ENCODE measurements around the gene PSME4.

DNA sequence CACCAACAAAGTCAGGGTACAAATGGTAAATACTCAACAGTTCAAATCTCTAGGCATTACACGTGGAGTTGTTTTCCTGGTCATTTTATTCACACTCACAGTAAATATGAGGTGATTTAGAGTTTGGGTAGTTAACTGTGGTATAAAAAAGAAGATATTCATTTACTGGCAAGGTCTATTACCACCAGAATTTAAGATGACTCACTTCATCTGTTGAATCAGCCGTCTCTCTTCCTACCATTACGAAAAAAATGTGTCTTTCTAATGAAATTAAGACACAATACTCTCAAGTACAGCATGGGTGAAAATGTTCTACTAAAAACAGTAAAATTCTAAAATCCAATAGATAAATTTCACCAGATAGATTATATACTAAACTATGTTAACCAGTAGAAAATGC lies 90.0 kb downstream of the PSME4 start:
- TF ChIP-seq POLR2AphosphoS5 (IDR thresholded peaks at IDR 0.05) (no peak), TAF1 (IDR thresholded peaks at IDR 0.05; ENCODE audit: low read depth) (no peak), EP300 (conservative IDR thresholded peaks at IDR 0.05; ENCODE audit: poor library complexity, severe bottlenecking) (no peak), MXI1 (conservative IDR thresholded peaks at IDR 0.05; ENCODE audit: poor library complexity, severe bottlenecking) (no peak), RAD21 (conservative IDR thresholded peaks at IDR 0.05) (no peak), EZH2 (IDR thresholded peaks at IDR 0.05; ENCODE audit: borderline replicate concordance, insufficient read depth, low read length, poor library complexity, severe bottlenecking) (no peak), SMC3 (conservative IDR thresholded peaks at IDR 0.05; ENCODE audit: poor library complexity) (no peak)
- TF ChIP-seq, protein P1, sequence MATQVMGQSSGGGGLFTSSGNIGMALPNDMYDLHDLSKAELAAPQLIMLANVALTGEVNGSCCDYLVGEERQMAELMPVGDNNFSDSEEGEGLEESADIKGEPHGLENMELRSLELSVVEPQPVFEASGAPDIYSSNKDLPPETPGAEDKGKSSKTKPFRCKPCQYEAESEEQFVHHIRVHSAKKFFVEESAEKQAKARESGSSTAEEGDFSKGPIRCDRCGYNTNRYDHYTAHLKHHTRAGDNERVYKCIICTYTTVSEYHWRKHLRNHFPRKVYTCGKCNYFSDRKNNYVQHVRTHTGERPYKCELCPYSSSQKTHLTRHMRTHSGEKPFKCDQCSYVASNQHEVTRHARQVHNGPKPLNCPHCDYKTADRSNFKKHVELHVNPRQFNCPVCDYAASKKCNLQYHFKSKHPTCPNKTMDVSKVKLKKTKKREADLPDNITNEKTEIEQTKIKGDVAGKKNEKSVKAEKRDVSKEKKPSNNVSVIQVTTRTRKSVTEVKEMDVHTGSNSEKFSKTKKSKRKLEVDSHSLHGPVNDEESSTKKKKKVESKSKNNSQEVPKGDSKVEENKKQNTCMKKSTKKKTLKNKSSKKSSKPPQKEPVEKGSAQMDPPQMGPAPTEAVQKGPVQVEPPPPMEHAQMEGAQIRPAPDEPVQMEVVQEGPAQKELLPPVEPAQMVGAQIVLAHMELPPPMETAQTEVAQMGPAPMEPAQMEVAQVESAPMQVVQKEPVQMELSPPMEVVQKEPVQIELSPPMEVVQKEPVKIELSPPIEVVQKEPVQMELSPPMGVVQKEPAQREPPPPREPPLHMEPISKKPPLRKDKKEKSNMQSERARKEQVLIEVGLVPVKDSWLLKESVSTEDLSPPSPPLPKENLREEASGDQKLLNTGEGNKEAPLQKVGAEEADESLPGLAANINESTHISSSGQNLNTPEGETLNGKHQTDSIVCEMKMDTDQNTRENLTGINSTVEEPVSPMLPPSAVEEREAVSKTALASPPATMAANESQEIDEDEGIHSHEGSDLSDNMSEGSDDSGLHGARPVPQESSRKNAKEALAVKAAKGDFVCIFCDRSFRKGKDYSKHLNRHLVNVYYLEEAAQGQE (IDR thresholded peaks at IDR 0.05; ENCODE audit: borderline replicate concordance) = no peak
- TF ChIP-seq, protein P2, sequence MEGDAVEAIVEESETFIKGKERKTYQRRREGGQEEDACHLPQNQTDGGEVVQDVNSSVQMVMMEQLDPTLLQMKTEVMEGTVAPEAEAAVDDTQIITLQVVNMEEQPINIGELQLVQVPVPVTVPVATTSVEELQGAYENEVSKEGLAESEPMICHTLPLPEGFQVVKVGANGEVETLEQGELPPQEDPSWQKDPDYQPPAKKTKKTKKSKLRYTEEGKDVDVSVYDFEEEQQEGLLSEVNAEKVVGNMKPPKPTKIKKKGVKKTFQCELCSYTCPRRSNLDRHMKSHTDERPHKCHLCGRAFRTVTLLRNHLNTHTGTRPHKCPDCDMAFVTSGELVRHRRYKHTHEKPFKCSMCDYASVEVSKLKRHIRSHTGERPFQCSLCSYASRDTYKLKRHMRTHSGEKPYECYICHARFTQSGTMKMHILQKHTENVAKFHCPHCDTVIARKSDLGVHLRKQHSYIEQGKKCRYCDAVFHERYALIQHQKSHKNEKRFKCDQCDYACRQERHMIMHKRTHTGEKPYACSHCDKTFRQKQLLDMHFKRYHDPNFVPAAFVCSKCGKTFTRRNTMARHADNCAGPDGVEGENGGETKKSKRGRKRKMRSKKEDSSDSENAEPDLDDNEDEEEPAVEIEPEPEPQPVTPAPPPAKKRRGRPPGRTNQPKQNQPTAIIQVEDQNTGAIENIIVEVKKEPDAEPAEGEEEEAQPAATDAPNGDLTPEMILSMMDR (IDR thresholded peaks at IDR 0.05; ENCODE audit: poor library complexity, severe bottlenecking) = no peak

All from neural cell (in vitro differentiated cells).